HUES48 (cell line): Measurements from ENCODE around the gene PREX1.

Experiments
- H3K27ac ChIP-seq: one replicate; pipeline ENCODE4 v1.7.0; 2013; ENCODE audit warnings: low read depth, low read length, inconsistent platforms
- H3K27me3 ChIP-seq: 2 replicates; pipeline ENCODE4 v1.6.1; 2013; ENCODE audit warnings: mild to moderate bottlenecking, low read length; ENCODE audit not compliant: control insufficient read depth, insufficient read depth
- H3K36me3 ChIP-seq: 2 replicates; pipeline ENCODE4 v1.6.1; 2013; ENCODE audit warnings: low read length; ENCODE audit not compliant: control insufficient read depth, insufficient read depth
- H3K4me1 ChIP-seq: 2 replicates; pipeline ENCODE4 v1.6.1; 2013; ENCODE audit warnings: mild to moderate bottlenecking, low read length; ENCODE audit not compliant: control insufficient read depth, insufficient read depth
- H3K4me3 ChIP-seq: 2 replicates; pipeline ENCODE4 v1.5.1; 2013; ENCODE audit warnings: mild to moderate bottlenecking, low read depth, low read length
- H3K9ac ChIP-seq: 2 replicates; pipeline ENCODE4 v1.6.1; 2013; ENCODE audit warnings: mild to moderate bottlenecking, low read depth, low read length, moderate library complexity
- H3K9me3 ChIP-seq: 2 replicates; pipeline ENCODE4 v1.6.1; 2013; ENCODE audit warnings: low read length; ENCODE audit not compliant: control insufficient read depth, insufficient read depth

The PREX1 gene

GRCh38 chr20:48748556-48748955 is 79.2 kb downstream of the PREX1 start:
- Histone ChIP-seq H3K4me3 (no peak overlapping the region), H3K27me3 (no peaks in the 10 kb centered on the region), H3K27ac (no peak overlapping the region), H3K4me1 (peaks cover 32% of the 10 kb centered on the region), H3K36me3 (no peaks in the 10 kb centered on the region), H3K9ac (no peak overlapping the region), H3K9me3 (no peaks in the 10 kb centered on the region)

DNA sequence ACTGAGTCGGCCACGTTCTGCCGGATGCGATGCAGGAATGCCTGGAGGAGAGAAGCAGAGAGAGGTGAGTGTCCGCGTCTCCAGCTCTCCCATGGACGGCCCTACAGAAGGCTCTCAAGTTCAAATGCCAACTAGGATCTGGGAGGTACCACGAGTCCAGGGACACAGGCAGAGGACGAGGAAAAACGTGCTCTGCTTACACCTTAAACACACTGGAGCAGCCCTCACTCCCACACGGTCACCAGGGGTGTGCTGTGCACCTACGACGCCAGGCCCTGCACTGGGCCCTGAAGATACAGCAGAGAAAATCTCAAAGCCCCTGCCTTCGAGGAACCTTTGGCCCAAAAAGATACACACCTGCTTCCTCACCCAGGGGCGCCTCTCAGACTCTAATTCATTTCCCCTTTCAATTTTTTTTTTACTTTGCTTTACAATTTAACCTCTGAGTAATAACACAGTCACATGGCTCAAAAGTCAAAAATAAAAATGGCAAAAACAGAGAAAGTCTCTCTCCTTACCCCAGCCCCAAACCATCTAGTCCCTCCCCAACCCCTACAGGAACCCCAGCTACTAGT is 79.9 kb downstream of the PREX1 start:
- no peak overlapping the region for H3K9ac ChIP-seq
- no peak overlapping the region for H3K4me3 ChIP-seq
- H3K27ac ChIP-seq: no peak overlapping the region
- H3K9me3 ChIP-seq: no peaks in the 10 kb centered on the region
- no peaks in the 10 kb centered on the region for H3K36me3 ChIP-seq
- H3K4me1 ChIP-seq: peaks cover 32% of the 10 kb centered on the region
- H3K27me3 ChIP-seq: no peaks in the 10 kb centered on the region

DNA sequence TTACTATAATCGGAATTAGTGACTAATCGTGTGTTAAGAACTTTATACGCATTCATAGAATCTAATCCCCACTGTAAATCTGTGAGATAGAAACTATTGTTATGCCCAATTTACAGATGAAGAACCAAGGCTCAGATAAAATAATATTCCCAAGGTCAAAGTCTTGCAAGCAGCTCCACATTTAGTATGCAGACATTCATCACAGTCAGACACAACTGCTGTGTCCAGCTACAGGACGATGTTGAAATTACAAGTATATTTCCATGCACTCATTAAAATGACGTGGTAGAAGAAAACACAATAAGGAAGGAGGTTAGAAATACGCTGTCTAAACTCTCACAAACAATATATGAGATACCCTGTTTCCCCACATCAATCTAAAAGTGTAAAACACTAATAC is 82.5 kb downstream of the PREX1 start:
- no peak overlapping the region for H3K4me3 ChIP-seq

DNA sequence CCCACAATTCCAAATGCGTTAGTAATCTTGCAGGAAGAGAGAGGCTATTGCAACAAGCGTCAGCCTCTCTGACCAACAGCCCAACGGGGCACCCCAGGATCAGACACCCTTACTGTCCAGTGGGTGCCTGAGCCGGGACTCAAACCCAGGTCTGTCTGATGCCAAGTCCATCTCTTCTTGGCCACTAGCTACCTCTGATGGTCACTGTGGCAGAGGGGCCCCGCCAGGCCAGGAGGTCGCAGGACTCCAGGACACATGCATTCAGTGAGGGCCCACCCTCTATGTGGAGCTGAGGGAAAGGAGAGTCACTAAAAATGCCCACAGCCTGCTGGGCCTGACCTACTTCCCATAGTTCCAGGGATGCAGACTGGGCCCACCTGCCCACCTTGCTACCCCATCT is 83.3 kb downstream of the PREX1 start:
- peaks cover 12% of the 10 kb centered on the region for H3K4me1 ChIP-seq
- H3K27ac ChIP-seq: no peak overlapping the region
- H3K4me3 ChIP-seq: no peak overlapping the region
- no peaks in the 10 kb centered on the region for H3K9me3 ChIP-seq
- H3K9ac ChIP-seq: no peak overlapping the region
- no peaks in the 10 kb centered on the region for H3K36me3 ChIP-seq
- no peaks in the 10 kb centered on the region for H3K27me3 ChIP-seq

More for the DNA sequence above, 82.5 kb downstream of the PREX1 start:
- Histone ChIP-seq H3K9me3 (no peaks in the 10 kb centered on the region), H3K4me1 (peaks cover 12% of the 10 kb centered on the region), H3K36me3 (no peaks in the 10 kb centered on the region), H3K9ac (no peak overlapping the region), H3K27ac (no peak overlapping the region), H3K27me3 (no peaks in the 10 kb centered on the region)

DNA sequence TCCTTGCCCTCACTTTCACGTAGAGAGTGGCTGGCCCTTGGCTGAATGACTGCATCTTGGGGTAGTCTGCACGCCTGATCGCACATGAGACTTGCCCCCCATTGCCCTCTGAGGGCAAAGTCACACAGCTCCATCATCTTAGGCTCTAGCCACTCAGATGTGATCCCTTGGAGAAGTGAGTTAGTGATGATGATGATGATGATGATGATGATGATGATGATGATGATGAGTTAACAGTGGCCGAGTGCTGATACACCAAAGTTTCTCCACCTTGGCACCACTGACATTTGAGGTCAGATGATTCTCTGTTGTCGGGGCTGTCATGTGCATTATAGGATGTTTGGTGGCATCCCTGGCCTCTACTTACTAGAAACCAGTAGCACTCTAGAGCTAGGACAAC is 84.0 kb downstream of the PREX1 start:
- H3K27me3 ChIP-seq: no peaks in the 10 kb centered on the region
- H3K4me3 ChIP-seq: no peak overlapping the region
- H3K9ac ChIP-seq: no peak overlapping the region
- peaks cover 12% of the 10 kb centered on the region for H3K4me1 ChIP-seq
- H3K36me3 ChIP-seq: no peaks in the 10 kb centered on the region
- no peak overlapping the region for H3K27ac ChIP-seq
- H3K9me3 ChIP-seq: no peaks in the 10 kb centered on the region

- H3K4me1 ChIP-seq: peaks cover 12% of the 10 kb centered on the region
- no peaks in the 10 kb centered on the region for H3K9me3 ChIP-seq
- H3K27ac ChIP-seq: no peak overlapping the region
- no peak overlapping the region for H3K9ac ChIP-seq
- H3K36me3 ChIP-seq: no peaks in the 10 kb centered on the region
- H3K4me3 ChIP-seq: no peak overlapping the region
- no peaks in the 10 kb centered on the region for H3K27me3 ChIP-seq
These were observed 84.7 kb downstream of the PREX1 start for GRCh38 chr20:48742912-48743680.

GRCh38 chr20:48742233-48742632 is 85.6 kb downstream of the PREX1 start:
- H3K9me3 ChIP-seq: no peaks in the 10 kb centered on the region
- H3K27me3 ChIP-seq: no peaks in the 10 kb centered on the region
- H3K9ac ChIP-seq: no peak overlapping the region
- H3K27ac ChIP-seq: no peak overlapping the region
- no peak overlapping the region for H3K4me3 ChIP-seq
- H3K36me3 ChIP-seq: no peaks in the 10 kb centered on the region
- peaks cover 7% of the 10 kb centered on the region for H3K4me1 ChIP-seq

DNA sequence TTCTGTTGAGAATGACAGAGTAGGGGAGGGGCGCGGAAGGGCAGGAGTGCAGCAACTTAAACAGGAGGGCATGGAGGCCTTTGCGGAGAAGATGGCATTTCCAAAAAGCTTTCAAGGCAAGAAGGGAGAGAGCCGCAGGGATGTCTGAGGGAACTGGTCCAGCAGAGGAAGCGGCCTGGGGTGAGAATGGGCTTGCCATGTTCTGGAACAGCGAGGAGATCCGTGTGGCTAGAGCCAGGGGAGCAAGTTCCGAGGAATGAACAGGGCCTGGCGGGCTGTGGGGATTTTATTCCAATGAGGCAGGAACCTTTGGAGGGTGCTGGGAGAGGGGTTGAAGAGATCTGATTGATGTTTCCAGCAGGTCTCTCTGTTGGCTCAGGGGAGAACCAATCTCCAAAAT is 86.1 kb downstream of the PREX1 start:
- Histone ChIP-seq H3K27ac (no peak overlapping the region), H3K27me3 (no peaks in the 10 kb centered on the region), H3K4me3 (no peak overlapping the region), H3K9me3 (no peaks in the 10 kb centered on the region), H3K4me1 (peaks cover 3% of the 10 kb centered on the region; the same call in 1 of the 2 replicates), H3K9ac (no peak overlapping the region), H3K36me3 (no peaks in the 10 kb centered on the region)

DNA sequence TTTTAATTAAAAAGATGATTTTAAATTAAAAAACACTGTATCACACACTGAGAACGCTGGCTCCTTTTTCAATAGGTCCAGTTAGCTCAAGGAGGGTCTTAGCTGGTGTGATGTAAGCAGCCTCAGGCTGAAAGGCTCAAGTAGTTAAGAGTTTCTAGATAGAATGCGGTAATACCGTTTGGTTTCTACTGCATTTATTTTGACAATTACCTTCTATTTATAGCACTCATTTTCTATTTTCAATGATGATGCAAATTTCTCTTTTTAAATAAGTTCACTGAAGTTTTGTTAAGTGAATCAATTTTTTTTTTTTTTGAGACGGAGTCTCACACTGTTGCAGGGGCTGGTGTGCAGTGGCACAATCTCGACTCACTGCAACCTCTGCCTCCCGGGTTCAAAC is 87.1 kb downstream of the PREX1 start:
- Histone ChIP-seq H3K4me1 (no peaks in the 10 kb centered on the region), H3K27ac (no peak overlapping the region), H3K27me3 (no peaks in the 10 kb centered on the region), H3K9ac (no peak overlapping the region), H3K36me3 (no peaks in the 10 kb centered on the region), H3K4me3 (no peak overlapping the region), H3K9me3 (no peaks in the 10 kb centered on the region)

- Histone ChIP-seq H3K4me3 (no peak overlapping the region), H3K4me1 (no peaks in the 10 kb centered on the region), H3K9ac (no peak overlapping the region), H3K27ac (no peak overlapping the region), H3K27me3 (no peaks in the 10 kb centered on the region), H3K36me3 (no peaks in the 10 kb centered on the region), H3K9me3 (no peaks in the 10 kb centered on the region)
These were observed 87.5 kb downstream of the PREX1 start for GRCh38 chr20:48740292-48740649.

- no peak overlapping the region for H3K27ac ChIP-seq
- H3K36me3 ChIP-seq: no peaks in the 10 kb centered on the region
- H3K4me1 ChIP-seq: no peaks in the 10 kb centered on the region
- H3K9me3 ChIP-seq: no peaks in the 10 kb centered on the region
- no peak overlapping the region for H3K4me3 ChIP-seq
- no peaks in the 10 kb centered on the region for H3K27me3 ChIP-seq
- no peak overlapping the region for H3K9ac ChIP-seq
These were observed 88.2 kb downstream of the PREX1 start for GRCh38 chr20:48739395-48740291.
